NCI-H748 treated with DMSO at 0.1 percent for 48 hours (cell line): Measurements from ENCODE around the gene HS6ST1.

ENCODE experiments used
- DNase-seq: peaks from one replicate; lab custom pipeline; 2025; lab: John Stamatoyannopoulos, UW

HS6ST1 gene

DNA sequence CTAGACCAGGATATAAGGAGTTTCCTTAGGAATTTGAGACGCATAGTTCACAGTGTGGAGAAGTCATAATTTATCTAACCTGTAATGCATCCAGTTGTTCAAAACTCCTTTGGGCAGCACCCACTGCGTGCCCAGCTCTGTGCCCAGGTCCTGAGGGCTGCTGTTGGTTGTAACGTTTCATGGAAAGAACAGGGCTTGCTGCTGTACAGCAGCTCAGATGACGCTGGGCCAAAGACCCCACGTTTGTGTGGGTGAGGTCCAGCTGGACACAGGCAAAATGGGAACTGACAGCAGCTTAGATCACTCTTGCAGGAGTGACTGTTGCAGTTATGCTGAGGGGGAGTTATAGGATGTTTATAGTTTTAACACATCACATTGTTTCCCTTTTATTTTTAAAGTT is 30.0 kb upstream of the HS6ST1 start:
- DNase-seq, result no peak

DNA sequence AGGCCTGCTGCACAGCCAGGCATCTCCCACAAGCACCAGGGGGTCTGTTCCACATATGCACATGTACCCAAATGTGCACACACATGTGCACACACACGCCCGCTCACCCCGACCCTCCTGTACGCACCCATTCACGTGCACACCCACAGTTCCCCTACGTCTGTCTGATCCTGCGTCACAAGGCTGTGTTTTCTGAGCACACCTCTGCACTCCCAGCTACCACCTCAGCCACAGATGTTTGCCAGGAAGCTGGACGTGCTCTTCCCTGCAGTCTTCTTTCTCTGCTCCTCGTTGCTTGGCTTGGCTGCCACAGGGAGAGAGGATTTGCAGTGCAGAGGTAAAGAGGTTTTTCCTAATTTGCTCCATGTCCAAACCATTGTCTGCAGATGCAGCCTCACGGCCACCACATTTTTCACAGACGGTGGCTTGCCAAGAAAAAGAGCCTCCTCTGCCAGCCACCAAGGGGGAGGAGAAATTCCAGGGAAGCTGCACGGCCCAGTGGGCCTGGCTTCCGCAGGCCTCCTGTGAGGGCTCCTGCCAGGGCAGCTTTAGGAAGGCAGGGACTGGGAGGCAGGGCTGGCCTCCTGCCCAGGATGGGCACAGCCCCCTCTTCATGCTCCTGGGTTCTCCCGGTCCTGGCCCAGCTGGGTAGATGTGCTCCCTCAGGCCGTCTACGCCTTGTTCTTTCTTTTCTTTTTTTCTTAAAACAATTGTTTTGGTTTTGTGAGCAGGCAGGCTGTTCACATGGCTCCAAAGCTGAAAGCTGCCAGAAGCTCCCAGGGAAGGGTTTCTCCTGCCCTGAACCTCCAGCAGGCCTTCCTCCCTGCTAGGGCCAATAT is 29.3 kb upstream of the HS6ST1 start:
- no peak for DNase-seq

DNA sequence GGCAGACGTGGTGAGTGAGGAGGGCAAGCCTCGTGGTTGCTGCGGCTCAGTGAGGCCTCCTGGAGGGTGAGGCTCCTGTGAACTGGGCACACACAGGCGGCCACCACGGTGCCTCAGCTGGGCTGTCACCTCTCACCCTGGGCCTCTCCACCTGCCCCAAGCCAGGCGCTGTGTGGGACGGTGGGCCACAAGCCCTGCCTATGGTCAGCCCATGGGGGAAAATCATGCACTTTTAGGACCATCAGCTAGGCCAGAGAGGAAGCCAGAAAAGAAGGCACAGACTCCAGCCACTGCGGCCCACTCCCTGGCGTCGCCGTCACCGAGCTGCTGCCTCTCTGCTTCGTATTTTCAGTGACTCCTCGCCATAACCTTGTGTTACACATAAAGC is 28.5 kb upstream of the HS6ST1 start:
- no peak for DNase-seq

DNA sequence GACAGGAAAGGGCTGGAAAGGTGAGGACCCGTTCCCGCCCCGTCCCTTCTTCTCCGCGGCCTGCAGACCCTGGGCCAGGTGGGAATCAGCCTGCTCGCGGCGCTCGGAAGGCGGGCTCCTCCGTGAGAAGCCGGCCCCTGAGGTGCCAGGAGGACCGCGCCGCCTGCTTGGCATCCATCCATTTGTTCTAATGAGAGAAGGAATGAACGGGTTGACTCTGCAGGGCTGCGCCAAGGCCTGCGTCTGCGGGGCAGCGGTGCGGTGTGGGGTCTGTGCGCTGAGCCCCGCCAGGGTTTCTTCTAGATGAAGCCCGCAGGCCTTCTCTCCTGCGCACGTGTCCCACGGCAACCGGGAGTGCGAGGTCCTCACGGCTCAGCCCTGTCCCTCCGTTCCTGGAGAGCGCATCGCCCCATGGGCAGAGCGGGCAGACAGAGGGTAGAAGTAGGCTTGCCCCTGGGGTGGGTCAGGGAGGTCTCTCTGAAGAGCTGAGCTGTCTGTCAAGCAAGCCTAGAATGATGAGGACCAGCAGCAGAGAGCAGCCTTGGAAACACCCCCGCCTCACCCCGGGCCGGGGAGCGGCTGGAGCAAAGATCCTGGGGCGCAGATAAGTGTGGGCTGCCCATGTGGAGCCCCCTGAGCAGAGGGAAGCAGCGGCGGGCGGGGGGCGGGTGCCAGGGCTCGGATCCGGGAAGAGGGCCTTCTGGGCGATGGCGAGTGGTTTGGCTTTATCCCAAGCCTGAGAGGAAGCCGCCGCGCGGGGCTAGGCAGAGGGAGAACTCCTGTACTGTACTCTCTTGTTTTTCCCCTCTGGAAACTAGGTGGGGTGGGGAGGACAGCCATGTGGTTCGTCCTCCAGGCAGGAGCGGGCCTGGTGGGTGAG is 27.9 kb upstream of the HS6ST1 start:
- no peak for DNase-seq

DNA sequence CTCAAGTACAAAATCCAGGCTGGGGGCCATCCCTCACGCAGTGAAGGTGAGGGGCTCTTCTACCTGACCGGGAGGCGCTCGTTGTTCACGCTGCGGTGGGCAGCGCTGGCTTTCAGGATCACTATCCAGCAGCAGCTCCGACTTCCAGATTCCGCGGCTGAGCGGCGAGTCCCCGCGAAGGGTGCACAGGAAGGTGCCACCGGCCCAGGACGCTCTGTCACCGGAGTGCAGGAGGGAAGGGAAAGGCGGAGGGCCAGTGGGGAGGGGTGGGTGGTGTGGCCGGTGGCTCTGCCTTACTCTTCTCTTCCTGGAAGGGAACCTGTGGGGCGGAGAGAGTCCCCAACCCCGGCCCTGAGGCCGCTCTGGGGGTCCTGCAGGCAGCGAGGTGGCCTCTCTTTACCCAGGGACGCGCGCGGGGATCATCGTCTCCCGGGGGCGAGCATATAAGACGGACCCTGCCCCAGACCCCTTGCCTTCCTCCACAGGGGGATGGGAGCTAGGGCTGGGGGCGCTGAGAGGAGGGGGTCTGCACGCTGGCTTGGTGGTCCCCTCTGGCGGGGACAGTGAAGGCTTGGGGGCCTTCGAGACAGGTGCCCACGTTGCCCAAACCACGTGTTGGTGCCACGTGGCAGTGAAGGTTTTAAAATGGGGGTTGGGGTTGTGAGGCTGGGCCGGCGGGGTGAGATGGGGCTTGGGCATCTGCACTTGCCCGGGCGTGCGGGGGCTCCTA is 26.9 kb upstream of the HS6ST1 start:
- DNase-seq, result no peak

DNA sequence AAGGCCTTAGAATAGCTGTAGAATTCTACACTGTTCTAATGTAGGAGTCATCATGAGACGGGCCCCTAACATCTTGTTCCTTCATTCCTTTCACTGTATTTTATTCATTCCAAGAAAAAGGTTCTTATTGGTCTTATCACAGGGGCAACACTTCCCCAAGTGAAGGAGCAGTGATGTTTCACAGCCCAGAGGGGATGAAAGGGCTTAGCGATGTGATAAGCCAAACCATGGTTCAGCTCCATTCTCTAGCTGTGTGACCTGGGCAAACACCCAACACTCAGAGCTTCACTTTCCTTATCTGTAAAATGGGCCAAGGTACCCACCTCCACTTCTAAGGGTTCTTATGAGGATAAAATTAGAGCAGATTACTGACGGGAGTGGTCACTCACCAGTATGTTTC is 25.4 kb upstream of the HS6ST1 start:
- DNase-seq, result no peak

DNA sequence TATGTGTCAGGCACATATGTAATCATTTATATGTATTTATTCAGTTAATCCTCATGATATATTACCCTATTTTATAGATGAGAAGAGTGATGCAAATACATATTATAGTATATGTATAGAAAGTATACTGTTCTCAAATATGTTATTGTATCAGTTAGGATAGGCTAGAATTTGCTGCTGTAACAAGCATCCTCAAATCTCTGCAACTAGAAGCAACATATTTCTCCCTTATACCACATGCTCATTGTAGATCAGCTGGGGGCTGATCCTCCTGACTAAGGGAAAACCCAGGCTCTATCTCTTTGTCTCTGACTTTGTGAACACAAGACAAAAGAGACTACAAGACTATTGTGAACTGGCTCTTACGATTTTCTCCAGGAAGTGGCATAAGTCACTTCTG is 24.8 kb upstream of the HS6ST1 start:
- no peak for DNase-seq

DNA sequence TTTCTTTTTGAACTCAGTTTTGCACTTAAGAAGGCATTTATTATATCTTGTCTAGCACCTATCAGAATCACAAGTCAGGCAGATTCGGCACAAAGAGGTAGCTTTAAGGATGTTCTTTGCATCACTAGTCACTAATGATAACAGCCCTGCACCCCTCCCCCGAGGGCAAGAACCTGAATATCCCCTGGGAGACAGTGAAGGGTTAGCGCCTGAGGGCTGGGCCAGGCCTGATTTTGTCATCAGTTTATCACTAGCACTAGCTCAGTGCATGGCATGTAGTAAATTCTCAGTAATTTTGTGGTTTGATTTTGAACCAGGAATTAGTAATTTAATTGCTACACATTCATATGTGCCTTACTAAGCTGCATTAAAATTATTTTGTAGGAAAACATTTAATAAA is 23.9 kb upstream of the HS6ST1 start:
- no peak for DNase-seq

DNA sequence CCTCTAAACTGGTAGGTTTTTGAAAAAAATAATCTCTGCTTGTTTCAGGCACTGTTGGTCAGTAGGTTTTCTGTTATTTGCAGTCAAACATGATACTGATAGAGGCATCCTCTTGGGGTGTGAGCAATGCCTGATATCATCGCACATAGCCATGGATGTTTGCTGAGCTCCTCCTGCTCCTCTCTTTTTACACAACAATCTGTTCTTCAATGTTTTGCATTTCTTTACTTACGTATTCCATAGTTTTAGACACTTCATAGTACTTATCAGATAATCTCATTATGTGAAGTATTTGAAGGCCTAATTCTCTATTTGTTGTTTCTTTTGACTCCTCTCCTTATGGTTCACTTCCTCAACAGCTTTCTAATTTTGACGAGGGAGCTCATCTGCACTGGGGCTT is 23.0 kb upstream of the HS6ST1 start:
- DNase-seq, result no peak

DNA sequence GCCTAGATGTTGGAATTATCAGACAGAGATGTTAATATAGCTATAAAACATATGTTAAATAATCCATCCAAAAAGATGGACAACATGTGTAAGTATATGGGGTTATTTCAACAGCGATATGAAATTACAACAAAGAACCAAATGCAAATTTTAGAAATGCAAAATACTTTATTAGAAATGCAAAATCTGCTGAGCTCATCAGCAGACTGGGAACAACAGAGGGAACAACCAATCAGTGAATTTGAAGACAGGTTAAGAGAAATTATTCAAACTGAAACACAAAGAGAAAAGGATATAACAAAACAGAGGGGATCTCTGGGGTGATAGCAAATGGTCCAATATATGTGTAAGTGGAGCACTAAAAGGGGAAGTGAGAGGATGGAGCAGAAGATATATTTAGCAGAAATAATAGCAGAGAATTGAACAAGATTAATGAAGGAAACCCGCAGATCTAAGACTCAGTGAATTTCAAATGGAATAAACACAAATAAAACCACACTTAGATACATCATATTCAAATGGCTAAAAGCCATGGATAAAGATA is 13.5 kb upstream of the HS6ST1 start:
- no peak for DNase-seq

DNA sequence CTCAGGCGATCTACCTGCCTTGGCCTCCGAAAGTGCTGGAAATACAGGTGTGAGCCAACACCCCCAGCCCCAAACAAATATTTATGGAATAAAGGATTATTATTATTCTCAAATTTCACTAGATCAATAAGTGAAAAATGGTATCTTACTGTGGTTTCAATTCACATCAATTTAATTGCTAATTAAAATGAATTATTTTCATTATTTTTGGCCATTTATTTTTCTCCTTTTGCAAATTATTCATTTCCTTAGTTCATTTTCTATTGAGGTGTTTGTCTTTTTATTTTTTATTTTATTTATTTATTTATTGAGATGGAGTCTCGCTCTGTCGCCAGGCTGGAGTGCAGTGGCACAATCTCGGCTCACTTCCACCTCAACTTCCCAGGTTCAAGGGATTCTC is 11.9 kb upstream of the HS6ST1 start:
- no peak for DNase-seq

DNA sequence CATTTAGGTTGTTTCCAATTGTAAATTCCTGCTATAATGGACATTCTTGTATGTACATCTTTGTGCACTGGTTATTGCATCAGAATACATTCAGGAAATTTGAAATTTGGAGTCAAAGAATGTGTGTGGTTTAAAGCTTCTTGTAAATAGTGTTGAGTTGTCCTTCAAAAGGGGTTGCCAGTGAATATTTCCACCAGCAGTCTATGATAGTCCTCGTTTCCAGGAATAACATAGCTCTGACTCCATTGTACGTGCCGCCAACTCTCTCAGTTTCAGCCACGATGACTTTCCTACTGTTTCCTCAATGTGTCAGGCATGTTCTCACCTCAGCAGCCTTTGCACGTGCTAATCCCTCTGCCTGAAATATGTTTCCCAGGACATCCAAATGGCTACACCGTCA is 10.9 kb upstream of the HS6ST1 start:
- no peak for DNase-seq

DNA sequence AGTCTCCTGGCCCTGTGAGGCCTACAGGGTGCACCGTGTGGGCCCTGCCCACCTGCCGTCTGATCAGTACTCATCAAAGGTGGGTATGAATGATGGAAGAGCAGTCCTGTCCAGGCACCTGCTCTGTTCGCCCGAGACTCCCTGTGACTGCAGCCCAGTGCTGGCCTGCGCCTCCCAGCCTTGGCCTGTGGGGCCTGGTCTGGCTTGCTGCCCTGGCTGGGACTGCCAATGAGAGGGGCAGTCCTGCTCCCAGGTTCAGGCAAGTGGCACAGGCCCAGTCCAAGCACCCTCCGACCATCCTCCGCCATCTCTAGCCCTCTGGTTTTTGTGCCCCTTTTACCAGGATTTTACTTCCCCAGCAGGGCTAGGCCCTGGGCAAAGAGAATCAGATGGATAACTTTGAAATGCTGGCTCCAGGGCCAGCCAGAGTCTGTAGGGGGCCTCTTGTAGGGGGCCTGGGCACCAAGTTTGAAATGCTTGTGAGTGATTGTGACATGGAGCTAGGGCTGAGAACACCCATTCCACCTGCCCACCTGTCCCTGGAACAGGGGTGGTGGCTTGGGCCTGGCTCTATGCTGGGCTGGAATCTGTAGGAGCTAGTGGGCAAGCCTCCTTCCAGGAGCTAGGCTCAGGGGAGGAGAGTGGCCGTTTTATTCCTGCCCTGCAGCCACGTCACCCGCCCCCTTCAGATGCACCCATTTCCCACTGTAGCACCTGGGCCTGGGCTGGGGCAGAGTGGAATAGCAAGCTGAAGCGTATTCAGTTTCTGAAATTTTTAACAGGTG is 8.7 kb upstream of the HS6ST1 start:
- DNase-seq, result no peak

DNA sequence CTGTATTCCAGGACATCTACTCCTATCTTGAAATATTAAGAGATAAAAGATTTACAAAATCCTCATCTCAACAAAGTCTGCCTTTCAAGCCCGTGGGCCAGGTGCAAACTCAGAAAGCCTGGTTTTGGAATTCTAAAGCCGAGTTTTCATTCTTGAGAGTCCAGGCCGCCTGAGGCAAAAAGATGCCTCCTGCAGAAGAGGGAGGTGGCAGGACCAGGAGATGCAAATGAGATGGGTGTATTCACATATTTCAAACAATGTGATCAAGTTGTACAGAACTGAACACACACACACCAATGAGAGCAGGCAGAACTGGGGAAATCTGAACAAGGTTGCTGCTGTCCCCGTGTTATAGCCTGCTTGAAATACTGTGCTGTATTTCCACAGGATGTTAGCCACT is 7.7 kb upstream of the HS6ST1 start:
- DNase-seq, result no peak

DNA sequence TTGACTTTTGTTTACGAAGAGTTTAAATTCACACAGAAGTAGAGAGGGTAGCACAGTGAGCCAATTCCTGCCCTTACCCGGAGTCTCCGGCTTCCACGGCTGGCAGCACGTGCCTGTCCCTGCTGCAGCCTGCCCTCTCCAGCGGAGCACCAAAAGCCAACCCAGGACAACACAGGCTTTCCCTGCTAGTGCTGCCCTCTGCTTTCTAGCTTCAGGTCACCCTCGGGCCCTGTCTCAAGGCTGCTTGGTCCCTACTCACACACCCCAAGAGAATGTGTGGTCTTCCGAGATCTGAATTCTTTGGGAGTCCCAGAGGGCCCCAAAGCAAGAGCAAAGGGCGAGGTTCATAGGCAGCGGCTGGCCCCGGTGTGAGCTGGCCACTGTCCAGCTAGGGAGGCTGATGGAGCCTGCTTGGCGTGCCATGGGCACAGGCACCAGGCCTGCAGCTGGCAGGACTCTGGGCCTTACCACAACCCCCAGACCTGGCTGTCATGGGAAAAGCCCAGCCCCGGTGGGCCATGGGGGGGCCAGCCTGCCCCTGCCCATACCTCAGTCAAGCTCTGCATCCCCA is 7.0 kb upstream of the HS6ST1 start:
- DNase-seq, result no peak

DNA sequence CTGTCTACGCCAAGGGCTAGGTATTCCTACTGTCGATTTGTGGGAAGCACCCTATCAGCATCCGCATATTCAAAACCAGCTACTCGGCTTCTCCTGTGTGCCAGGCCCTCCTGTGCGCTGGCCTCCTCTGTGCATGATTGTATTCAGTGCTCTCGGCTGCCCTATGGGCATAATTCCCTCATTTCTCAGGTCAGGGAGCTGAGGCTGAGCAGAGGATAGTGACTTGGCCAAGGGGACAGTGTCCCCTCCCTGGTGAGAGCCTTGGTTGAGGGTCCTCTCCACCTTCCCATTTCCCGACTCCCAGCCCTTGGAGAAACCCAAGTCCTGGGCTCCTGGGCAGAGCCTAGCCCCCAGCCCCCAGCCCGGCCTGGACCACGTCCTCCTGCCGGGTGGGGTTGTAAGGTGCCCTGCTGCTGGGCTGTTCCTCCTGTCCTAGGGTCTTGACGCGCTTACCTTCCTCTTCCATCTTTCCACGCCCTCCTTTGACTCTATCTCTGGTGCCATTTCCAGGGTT is 6.3 kb upstream of the HS6ST1 start:
- DNase-seq, result no peak

DNA sequence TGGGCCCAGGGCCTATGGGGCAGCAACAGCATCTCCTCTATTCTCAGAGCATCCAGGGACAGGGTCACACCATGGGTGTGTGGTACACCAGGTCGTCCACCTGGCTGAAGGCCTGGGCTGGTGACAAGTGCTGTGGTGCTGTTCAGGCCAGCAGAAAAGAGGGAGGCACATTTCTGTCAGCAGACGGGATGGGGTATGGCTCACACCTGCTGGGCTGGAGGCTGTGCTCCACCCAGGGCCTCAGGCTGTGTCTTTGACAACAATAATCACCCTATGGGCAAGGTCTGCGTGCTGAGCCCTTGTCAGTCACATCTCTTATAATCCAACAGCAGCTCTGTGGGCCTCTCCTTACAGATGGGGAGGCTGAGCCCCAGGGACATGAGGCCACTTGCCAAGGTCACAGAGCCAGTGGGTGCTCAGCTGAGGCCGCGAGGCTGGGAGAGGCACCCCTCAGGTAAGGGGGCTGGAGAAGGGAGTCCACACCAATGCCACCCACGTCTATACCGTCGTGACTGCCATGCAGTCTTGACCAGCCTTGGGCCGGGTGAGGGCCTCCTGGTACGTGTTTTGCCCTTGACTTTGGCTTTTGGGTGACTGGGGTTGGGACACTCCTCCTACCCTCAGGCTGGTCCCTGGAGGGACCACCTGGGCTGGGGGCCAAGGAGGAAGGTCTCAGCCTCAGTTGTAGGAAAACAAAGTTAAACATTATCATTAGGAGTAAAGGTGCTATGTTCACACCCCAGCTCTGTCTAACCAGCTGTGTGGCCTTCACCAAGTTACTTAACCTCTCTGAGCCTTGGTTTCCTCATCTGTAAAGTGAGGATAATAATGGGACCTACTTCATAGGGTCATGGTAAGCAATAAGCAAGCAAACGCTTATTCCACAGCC is 5.6 kb upstream of the HS6ST1 start:
- DNase-seq, result no peak

DNA sequence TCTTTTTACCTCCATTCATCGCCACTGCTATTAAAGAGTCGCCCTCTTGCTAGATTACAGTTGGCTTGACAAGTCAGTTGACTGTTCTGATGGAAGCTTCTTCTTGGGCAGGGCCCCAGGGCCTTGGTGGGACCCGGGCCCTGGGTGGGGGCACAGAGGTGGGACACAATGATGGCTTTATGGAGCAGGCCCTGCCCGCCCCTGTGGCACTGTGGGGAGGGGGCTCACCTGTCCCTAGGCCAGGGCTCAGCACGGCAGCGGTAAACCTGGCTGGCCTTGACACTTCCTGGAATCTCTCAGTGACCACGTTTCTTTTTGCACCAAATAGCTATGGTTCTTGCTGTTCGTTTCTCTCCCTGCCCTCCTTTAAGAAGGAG is 4.9 kb upstream of the HS6ST1 start:
- DNase-seq, result no peak

DNA sequence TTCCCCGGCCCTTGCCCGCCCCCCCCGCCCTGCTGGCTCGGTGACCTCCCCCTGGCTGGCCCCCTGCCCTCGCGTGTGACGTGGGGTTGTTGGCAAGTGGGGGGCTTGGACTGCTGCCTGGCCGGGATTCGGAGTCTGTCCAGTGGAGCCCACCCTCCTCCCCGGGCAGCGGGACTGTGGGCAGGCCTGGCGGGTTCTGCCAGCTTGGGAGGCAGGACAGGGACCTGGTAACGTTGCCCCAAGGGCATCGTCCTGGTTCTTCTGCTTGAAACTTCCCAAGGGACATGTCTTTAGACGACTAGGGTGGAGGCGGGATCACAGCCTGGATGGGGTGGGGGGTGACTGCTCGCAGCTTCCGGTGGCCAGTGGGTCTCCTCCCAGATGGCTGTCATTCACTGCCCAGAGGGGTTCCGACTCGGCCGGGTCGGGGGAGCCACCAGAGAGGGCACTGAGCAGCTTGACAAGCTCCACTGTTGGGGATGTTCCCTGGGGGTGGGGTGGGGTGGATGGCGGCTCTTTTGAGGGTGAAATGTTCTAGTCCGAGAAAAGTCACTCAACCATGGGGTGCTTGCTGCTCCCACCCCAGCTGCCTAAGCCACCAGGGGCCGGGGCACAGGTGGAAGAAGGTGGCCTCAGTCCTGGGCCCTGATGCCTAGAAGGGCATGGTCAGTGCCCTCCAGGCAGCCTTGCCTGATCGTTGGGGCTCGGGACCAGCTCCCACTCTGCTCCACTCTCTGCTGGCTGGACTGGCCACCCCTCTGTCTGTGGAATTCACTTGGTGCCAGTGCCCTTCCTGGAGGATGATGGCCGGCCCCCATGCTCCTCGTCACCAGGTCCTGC is 4.3 kb upstream of the HS6ST1 start:
- no peak for DNase-seq
